H54 (cell line): ENCODE data around the gene CXXC5.
A peak's percentile ranks its signal among the peaks of the same experiment; 100 is the strongest.

Source experiments
- DNase-seq: peaks from one replicate; pipeline ENCODE4 v3.0.0; 2011; ENCODE audit warnings: low spot score, mixed read lengths; ENCODE audit not compliant: insufficient read length
- FAIRE-seq: peaks from 3 replicates; lab custom pipeline; 2011; peaks lifted over from hg19 to GRCh38; lab: Jason Lieb, UNC
- POLR2A ChIP-seq: IDR thresholded peaks from 2 replicates; pipeline ENCODE4 v1.6.1; 2011; ENCODE audit warnings: low read depth, mild to moderate bottlenecking, low read length

CXXC5 gene

GRCh38 chr5:139690803-139691629 lies 42.9 kb downstream of the CXXC5 start:
- TF ChIP-seq POLR2A, result no peak
- DNase-seq (no peak), FAIRE-seq (no peak)

GRCh38 chr5:139692148-139692547 lies 44.0 kb downstream of the CXXC5 start:
- FAIRE-seq (no peak), DNase-seq (no peak)
- TF ChIP-seq POLR2A, result no peak

GRCh38 chr5:139692679-139693308 lies 44.6 kb downstream of the CXXC5 start:
- FAIRE-seq (no peak), DNase-seq (no peak)
- TF ChIP-seq POLR2A, result no peak

GRCh38 chr5:139693676-139694364 lies 45.7 kb downstream of the CXXC5 start:
- DNase-seq (no peak), FAIRE-seq (no peak)
- TF ChIP-seq POLR2A, result no peak

- DNase-seq (no peak), FAIRE-seq (no peak)
These were observed 46.5 kb downstream of the CXXC5 start for GRCh38 chr5:139694556-139695177.

GRCh38 chr5:139695178-139695573 lies 47.0 kb downstream of the CXXC5 start:
- FAIRE-seq (no peak), DNase-seq (no peak)
- TF ChIP-seq POLR2A, result no peak

More at GRCh38 chr5:139694556-139695177, 46.5 kb downstream of the CXXC5 start:
- TF ChIP-seq POLR2A, result no peak

GRCh38 chr5:139696167-139696893 lies 48.2 kb downstream of the CXXC5 start:
- DNase-seq (no peak), FAIRE-seq (no peak)
- no peak for TF ChIP-seq POLR2A

- no peak for FAIRE-seq
- TF ChIP-seq POLR2A, result peak; percentile 66
- peak; percentile 72 for DNase-seq
These were observed 48.9 kb downstream of the CXXC5 start for GRCh38 chr5:139696894-139697658.

GRCh38 chr5:139698490-139699146 lies 50.5 kb downstream of the CXXC5 start:
- FAIRE-seq (no peak), DNase-seq (no peak)
- TF ChIP-seq POLR2A, result no peak

GRCh38 chr5:139699351-139699750 lies 51.2 kb downstream of the CXXC5 start:
- TF ChIP-seq POLR2A, result no peak
- DNase-seq (no peak), FAIRE-seq (no peak)

GRCh38 chr5:139700711-139701055 lies 52.5 kb downstream of the CXXC5 start:
- no peak for FAIRE-seq
- no peak for TF ChIP-seq POLR2A

GRCh38 chr5:139701056-139701741 lies 53.0 kb downstream of the CXXC5 start:
- DNase-seq, result no peak
- no peak for FAIRE-seq
- no peak for TF ChIP-seq POLR2A

More at GRCh38 chr5:139700711-139701055, 52.5 kb downstream of the CXXC5 start:
- no peak for DNase-seq
